Activated CD4-positive, alpha-beta T cell treated with anti-CD3 and anti-CD28 coated beads, Interleukin-2, Interleukin-4, amounts not matched to agents 100 ng/mL and 50 ng/mL, durations not matched to agents 16 hours and 8 hours (primary cell): Measurements from ENCODE around the gene EFCAB12.
"Not testable (repeated sequence)": the region's sequence is repeated elsewhere in the genome, so short reads cannot be mapped to it uniquely, and the experiment has no call there.

Source experiments
- DNase-seq: peaks from one replicate; pipeline ENCODE4 v3.0.0-alpha.2; 2020; ENCODE audit warnings: low spot score

EFCAB12 gene

DNA sequence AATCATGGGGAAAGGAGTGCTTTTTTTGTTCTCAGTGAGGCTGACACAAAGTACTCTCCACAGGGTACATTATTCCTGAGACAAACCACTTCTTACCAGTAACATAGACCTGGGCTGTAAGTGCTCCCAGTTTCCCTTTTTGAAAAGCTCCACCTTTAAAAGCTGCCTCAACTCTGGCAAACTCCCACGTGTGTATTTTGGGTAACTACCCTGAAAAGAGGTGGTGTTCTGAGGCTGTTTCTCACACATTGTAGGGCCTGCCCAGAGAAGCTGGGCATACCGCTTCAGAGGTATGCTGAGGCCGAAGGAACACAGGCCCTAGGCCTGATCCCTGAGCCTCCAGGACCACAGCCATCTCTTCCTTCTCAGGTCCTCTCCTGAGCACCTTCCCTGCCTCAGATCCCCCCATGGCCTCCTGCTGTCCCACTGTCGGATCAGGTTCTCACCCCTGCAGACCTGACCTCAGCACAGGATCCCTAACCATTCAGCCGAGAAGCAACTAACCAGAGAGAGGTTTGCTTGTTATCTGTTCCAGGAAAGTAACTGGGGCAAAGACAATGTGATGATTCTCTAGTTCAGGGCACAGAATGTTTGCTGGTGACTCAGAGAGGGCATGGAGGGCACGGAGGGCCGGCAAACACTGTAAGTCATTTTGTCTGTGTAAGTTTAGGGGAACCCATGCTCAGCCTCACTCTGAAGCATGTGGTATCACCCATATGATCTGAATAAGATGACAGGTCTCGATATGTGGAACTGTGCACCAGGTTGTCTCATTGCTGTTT, 36.1 kb downstream of the EFCAB12 start:
- DNase-seq = not testable (repeated sequence)

DNA sequence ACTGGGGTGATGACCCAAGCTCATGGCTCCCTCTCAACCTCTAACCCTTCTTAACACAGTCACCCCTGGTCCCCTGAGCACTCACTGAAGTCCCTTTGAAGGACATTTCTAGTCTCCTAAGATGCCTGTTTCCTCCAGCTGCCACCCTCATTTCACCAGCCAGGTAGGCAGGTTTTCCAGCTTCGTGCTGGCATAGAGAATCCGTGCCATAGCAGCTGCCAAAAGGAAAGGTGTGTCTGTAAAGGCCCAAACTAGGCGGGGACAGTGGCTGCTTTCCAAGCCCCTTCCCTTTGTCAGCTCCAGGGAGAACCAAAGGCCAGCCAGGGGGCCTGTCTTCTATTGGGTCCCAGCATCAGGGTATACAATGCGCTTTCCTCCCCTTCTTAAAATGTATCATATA, 36.9 kb downstream of the EFCAB12 start:
- not testable (repeated sequence) for DNase-seq

DNA sequence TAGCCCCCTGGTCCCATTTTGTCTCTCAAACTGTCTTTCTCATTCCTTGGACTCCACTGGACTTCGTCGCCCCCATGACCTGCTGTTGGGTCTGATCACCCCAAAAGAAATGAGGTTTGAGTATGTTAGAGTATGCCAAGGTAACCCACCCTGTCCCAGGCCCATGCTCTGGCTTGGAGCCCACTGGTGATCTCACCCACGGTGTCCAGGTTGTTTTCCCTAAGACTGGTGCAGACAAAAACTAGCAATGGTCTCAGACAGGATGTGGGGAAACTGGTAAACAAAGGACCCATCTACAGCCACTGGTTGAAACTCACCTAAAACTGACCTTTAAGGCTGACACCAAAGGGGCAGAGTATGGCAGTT, 38.9 kb downstream of the EFCAB12 start:
- DNase-seq = no peak

DNA sequence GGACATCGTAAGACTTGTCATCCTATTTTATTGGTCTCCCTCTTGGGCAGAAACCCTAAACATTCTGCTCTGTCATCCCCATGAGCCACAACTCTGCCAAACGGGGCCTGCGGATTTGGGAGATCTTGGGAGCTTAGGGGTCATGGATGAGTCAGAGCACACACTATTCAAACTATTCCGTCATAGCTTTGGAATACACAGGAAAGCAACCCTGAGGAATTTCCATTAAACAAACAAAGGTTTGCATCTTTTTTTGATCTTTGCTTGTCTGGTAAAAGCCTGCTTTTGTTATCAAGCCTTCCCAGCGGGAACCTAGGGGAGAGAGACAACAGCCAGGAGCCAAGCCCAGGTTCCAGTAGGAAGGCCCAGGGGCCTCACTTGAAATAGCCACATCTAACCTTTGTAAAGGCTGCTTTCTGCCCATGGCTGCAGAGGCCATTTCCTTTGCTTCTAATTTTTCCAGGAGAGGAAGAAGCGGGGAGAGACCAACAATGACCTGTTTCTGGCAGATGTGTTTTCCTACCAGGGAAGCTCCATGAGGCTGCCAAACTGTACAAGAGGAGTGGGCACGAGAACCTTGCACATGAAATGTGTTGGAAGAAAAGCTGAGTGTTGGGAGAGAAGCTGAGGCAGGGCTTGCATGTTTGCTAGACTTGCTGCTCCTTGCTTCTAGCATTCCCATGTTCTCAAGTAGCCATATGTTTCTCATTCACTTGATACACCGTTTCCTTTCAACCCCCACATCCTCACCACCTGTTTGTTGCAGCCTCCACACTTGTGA, 39.5 kb downstream of the EFCAB12 start:
- DNase-seq = not testable (repeated sequence)

DNA sequence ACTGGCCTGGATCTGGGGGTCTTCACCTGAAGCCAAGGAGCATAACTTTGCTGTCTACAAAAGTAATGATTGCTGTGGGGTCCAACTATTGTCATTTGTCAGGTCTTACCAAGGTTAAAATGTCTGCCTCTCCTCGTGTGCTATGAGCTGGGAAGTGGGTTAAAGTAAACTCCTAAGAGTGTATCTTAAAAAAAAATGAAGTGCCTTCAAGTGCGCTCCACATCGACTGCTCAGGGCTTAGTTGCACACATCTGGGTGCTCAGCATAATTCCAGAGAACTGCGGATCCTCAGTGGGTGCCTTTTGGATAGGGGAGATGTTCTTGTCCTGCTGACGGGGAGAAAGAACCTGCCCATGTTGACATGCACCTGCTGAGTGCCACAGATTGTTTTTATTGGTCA, 40.9 kb downstream of the EFCAB12 start:
- no peak for DNase-seq

DNA sequence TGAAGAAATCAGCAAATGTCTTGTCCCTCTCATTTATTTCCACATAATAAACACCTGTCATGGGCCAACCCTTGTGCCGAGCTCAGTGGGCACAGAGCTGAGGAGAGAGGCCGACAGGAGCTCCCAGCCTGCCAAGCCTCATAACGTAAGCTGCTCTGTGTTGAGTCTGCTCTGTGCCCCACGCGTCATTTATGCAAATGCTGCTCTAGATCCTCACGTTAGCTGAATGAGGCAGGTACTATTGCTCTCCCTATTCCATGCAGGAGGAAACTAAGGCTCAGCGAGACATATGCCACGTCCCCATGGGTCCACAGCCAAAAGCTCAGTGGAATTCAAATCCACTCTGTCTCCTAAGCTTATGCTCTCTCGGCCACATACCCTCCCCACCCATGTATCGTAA, 41.5 kb downstream of the EFCAB12 start:
- no peak for DNase-seq

DNA sequence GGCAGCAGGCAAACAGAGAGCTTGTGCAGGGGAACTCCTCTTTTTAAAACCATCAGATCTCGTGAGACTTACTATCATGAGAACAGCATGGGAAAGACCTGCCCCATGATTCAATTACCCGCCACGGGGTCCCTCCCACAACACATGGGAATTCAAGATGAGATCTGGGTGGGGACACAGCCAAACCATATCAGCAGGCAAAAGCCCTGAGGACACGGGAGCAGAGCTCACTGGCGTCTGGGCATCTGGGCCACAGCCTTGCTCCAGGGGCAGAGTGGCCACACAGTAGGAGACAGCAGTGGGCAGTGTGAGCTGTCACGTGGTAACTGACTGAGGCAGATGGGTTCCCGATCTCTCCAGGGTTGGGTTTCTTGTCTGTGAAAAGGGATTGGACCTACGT, 42.9 kb downstream of the EFCAB12 start:
- not testable (repeated sequence) for DNase-seq

DNA sequence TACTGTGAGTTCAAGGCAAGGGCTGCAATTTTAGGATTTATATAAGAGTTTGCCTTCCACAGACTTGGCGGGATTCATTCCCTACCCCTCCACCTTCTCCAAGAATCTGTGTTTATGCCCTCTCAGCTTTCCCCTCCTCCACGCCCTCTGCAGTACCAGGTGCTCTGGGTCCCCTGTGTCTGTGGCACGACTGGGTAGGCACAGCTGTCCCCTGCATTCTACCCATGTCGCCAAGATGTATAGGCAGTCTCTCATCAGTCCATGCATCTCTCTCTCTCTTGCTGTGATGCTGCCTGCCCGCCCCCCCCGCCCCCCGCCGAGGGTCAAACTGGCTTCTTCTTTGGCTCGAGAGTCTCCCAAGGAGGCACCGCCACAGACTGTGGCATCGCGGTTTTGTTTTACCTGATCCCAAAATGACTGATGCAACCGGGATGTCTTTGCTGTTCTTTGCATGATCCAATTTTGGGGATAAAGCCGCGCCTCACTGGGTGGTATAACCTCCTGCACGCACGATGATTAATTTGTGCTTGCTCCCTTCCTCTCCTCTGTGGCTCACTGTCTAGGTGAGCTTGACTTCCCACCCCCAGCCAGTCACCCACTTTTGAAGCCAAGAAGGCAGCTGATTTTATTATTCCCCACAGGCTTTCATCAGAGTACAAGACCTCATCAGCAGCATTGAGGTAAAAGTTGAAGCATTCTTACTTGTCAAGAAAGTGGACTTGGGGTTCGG, 43.7 kb downstream of the EFCAB12 start:
- DNase-seq = no peak

DNA sequence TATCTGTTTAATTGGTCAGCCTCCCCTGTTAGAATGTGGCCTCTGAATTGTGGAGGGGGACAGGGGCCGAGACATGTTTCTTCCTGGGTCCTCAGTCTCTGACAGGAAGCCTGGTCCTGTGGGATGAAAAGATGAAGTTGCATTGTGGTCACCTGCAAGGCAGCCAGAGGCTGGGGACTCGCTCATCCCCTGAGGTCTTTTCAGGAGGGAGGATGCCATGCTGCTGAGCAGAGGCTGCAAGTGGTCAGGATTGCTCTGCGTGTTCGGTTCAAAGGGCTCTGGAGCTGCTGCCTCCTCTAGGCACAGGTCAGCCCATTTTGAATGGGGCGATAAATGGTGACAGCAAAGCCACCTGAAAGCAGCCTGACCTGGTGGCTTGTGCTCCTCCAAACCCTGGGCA, 44.3 kb downstream of the EFCAB12 start:
- not testable (repeated sequence) for DNase-seq

DNA sequence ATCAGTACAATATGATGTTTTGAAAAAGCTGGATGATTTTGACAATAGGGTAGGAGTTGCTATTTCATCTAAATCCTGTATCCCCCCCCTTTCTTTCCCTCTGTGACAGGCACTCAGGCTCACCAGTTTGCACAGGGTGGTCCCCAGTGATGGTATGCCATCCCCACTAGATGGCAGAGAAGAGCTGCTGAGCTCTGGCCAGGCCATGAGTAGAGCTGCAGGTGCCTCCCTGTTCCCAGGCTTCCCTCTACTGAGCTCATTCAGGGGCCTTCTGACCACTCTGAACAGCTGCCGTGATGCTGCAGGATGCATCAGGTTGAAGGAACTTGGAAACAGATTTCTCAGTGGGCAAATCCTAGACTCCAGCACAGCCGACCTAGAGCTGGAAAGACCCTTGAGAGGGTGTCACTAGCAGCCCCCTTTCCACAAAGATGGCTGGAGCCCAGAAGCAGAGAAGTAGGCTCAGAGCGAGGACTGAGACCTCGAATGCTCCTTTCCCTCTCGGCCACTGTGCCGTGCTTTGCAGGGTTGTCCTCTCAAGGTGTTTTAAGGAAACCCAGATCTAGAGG, 45.1 kb downstream of the EFCAB12 start:
- peak; percentile 58 for DNase-seq

DNA sequence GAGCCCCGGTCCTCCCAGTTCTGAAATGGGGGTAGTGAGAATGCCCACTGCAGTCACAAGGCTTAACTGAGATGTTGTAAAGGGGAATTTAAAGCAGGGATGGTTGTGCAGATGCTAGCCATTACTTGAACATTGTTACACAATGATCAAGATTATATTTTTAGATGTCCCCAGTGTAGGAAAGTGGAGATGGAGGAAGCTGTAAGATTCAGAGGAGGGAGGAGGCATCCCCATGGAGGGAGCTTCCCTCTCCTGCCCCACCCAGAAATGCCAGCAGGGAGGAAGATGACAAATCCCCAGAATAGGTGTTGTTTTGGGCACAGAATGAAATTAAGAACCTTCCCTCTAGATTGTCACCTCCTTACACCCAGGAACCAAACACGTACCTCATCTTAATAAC, 46.1 kb downstream of the EFCAB12 start:
- DNase-seq = no peak

DNA sequence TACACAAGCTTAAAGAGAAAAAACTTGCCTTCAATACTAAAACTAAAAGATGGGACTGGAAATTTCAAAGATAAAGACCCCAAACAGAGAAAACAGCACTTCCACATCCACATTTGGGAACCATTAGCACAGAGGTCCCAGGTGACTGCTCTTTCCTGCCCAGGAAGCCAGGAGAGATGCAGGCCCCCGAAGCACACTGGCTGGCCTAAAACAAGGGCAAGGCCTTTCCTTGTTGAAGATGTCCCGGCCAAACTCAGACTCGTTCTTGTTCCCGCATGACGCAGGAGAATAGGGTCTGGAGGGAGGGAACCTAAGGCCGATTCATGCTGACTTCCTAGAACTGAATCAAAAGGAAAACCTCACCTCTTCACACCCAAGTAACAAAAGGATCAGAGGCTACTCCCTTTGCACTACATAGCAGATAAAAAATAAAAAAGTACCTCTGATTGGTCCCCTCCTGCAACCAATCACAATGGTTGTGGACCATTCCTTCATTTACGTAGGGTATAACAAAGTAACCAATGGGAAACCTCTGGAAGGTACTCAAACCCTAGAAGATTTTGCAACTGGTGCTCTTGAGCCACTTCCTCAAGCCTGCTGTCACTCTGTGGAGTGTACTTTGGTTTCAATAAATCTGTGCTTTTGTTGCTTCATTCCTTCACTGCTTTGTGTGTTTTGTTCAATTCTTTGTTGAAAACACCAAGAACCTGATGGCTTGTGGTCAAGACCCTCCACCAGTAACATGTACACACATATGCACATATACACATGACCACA, 48.7 kb downstream of the EFCAB12 start:
- DNase-seq = no peak

DNA sequence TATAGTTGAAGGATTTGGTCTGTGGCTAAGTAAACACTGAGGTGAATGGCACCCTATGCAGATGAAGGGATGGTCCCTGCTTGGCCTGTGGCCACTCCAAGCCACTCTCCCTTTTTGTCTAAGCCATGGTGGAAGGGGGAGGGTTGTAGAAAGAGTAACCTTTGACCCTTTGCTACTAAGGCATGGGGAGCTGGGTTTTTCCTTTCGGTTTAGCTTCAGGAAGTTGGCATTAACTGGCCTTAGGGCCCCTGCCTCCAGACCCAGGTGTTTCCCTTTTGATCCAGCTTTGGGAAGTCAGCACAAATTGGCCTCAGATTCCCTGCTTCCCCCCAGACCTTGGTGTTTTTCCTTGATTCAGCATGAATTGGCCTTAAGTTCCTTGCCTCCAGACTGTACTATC, 49.5 kb downstream of the EFCAB12 start:
- DNase-seq = no peak

DNA sequence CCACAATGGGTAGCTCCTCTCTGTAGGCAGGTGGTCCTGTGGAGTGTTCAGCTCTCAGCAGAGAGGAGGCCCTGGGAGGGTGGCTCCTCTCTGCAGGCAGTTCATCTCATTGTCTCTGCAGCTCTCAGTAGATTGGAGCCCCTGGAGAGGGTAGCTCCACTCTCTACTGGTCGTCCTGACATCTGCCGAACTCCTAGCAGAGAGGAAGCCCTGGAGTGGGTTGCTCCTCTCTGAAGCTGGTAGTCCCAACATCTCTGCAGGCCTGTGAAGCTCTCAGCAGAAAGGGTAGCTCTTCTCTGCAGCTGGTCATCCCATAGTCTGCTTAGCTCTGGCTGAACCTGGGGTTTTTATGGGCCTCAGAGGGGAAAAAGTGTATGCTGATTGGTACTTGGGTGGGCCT, 50.8 kb downstream of the EFCAB12 start:
- no peak for DNase-seq

DNA sequence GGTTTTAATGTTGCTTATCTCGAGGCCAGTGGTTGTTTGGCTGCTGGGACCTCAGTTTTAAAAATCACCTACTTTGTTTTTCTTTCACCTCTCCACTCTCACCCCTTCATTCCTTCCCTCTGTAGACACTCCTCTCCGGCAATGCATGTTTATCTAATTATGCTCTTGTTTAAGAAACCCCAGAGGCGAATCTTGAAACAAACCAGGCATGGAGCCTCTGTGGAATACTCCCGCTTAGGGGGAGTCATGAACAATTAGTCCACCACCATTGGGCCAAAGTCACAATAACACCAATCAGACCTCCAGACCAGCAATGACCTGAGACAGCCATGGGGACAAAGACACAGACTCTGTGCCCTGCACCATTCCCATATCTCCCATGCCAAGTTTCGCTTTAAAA, 53.3 kb downstream of the EFCAB12 start:
- DNase-seq = no peak

DNA sequence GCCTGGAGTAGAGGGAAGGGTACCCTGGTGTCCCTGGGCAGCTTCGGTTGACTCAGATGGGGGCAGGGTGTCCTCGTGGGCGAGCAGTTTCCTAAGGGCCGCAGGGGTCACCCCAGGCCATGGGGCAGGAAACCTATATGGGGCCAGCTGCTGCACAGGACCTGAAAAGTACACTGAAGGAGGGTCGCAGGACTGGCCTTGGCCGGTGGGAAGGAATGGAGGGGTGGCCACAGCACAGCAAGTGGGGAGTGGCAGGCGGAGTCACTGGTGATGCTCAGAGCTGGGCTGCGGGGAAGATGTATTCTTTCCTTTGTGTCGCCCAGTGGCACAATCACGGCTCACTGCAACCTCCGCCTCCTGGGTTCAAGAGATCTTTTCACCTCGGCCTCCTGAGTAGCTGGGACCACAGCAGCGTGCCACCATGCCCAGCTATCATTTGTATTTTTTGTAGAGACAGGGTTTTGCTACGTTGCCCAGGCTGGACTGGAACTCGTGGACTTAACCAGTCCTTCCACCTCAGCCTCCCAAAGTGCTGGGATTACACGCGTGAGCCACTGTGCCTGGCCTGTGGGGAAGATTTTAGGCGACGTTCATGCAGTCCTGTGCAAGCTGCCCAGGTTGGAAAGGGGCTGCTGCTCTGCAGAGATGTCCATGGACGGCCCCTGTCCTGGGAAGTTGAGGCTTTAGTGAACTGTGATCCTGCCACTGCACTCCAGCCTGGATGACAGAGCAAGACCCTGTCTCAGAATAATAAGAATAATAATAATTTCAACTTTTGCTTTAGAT, 57.2 kb downstream of the EFCAB12 start:
- DNase-seq = no peak

DNA sequence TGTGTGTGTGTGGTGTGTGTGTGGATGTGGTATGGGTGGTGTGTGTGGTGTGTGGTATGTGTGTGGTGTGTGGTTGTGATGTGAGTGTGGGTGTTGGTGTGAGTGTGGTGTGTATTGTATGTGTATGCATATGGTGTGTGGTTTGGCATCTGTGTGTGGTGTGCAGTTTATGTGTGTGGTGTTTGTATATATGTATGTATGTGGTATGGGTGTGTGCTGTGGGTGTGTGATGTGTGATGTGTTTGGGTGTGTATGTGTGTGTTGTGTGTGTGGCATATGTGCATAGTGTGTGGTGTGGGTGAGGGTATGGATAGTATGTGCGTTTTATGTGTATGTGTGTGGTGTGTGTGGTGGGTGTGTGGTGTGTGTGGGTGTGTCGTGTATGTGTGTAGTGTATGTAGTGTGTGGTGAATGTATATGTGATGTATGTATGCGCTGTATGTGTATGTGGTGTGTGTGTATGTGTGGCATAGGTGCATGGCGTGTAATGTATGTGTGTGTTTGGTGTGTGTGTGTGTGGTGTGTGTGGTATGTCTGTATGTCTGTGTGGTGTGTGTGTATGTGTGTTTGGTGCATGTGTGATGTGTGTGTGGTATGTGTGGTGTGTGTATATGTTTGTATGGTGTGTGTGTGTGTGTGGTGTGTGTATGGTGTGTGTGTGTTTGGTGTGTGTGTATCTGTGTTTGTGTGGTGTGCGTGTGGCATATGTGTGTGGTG, 58.0 kb downstream of the EFCAB12 start:
- no peak for DNase-seq

DNA sequence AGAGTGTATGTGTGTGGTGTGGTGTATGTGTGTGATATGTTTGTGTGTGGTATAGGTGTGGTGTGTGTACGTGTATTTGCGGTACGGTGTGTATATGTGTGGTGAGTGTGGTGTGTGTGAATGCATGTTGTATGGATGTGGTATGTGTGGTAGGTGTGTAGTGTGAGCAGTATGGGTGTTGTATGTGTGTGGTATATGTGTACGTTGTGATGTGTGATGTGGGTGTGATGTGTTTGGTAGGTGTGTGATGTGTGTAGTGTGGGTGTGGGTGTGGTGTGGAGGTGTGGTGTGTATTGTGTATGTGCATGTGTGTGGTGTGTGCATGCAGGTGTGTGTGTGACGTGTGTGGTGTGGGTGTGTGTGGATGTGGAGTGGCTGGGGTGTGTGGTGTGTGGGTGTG, 58.7 kb downstream of the EFCAB12 start:
- no peak for DNase-seq

DNA sequence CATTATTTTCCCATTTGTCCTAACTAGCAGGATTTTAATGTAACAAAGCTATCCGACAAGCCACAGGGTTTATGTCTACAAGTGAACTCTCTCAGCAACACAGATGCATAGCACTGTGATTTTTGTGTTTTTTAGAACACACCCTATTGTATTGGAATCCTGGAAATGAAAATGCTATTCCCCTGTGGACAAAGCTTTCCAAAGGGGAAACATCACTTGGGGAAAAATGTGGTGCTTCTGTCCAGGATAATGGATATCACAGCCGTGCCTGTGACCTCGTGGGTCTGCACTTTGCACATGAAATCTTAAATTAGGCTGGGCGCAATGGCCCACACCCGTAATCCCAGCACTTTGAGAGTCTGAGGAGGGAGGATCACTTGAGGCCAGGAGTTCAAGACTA, 60.6 kb downstream of the EFCAB12 start:
- no peak for DNase-seq

DNA sequence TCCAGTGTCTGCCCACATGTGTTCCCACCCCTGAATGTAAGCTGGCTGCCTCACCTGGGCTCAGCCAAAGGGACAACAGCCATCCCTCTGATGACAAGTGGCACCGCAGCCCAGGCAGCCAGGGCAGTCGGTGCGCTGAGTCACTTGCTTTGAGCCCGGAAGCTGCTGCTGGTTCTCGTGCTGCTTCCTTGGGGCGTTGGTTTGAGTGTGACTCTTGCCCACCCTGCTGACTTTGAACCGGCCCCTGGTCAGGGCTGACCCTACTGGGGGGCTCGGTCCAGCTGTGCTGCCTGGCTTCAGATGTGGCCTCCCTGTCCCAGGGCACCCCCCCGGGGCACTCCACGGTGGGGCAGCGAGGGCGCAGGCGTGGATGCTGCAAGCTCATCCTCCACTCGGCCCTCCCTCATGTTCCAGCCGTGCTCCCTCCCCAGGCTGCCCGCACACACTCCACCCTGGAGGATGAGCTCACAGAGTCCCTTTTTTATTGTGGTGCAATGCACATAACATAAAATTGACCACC, 62.1 kb downstream of the EFCAB12 start:
- DNase-seq = no peak
